ENCODE measurements around the gene B3GAT1.

The B3GAT1 gene

GRCh38 chr11:134369656-134370525 is 42.2 kb downstream of the B3GAT1 start:
- Mint-ChIP-seq H3K27me3 (no peaks in the 10 kb centered on the region), H3K27ac (no peak overlapping the region), H3K36me3 (ENCODE audit: low read depth) (peaks cover 20% of the 10 kb centered on the region), H3K4me1 (ENCODE audit: low read depth) (no peaks in the 10 kb centered on the region), H3K4me3 (no peak overlapping the region), H3K9me3 (no peaks in the 10 kb centered on the region)
- no peak for DNase-seq

GRCh38 chr11:134367781-134368180 is 44.3 kb downstream of the B3GAT1 start:
- Mint-ChIP-seq H3K36me3 (ENCODE audit: low read depth) (peaks cover 20% of the 10 kb centered on the region), H3K9me3 (no peaks in the 10 kb centered on the region), H3K27ac (no peak overlapping the region), H3K27me3 (no peaks in the 10 kb centered on the region), H3K4me1 (ENCODE audit: low read depth) (no peaks in the 10 kb centered on the region), H3K4me3 (no peak overlapping the region)
- no peak for DNase-seq

- Mint-ChIP-seq H3K36me3 (ENCODE audit: low read depth) (peaks cover 14% of the 10 kb centered on the region), H3K4me1 (ENCODE audit: low read depth) (peaks cover 8% of the 10 kb centered on the region), H3K27me3 (peaks cover 4% of the 10 kb centered on the region), H3K4me3 (no peak overlapping the region), H3K9me3 (no peaks in the 10 kb centered on the region), H3K27ac (no peak overlapping the region)
- DNase-seq: no peak
Measured at GRCh38 chr11:134366254-134366653, 45.8 kb downstream of the B3GAT1 start.

GRCh38 chr11:134365011-134365925 is 46.8 kb downstream of the B3GAT1 start:
- H3K4me1 Mint-ChIP-seq (ENCODE audit: low read depth): peaks cover 11% of the 10 kb centered on the region
- no peak overlapping the region for H3K27ac Mint-ChIP-seq
- H3K27me3 Mint-ChIP-seq: peaks cover 4% of the 10 kb centered on the region
- H3K4me3 Mint-ChIP-seq: no peak overlapping the region
- H3K36me3 Mint-ChIP-seq (ENCODE audit: low read depth): peaks cover 8% of the 10 kb centered on the region
- DNase-seq: no peak
- no peaks in the 10 kb centered on the region for H3K9me3 Mint-ChIP-seq

- Mint-ChIP-seq H3K4me3 (no peak overlapping the region), H3K27me3 (peaks cover 9% of the 10 kb centered on the region), H3K9me3 (no peaks in the 10 kb centered on the region), H3K4me1 (ENCODE audit: low read depth) (peaks cover 18% of the 10 kb centered on the region), H3K36me3 (ENCODE audit: low read depth) (peaks cover 4% of the 10 kb centered on the region), H3K27ac (no peak overlapping the region)
- DNase-seq: no peak
Measured at GRCh38 chr11:134364261-134364660, 47.8 kb downstream of the B3GAT1 start.

- peaks cover 18% of the 10 kb centered on the region for H3K4me1 Mint-ChIP-seq (ENCODE audit: low read depth)
- no peak for DNase-seq
- H3K27me3 Mint-ChIP-seq: peaks cover 9% of the 10 kb centered on the region
- no peak overlapping the region for H3K4me3 Mint-ChIP-seq
- no peak overlapping the region for H3K27ac Mint-ChIP-seq
- H3K9me3 Mint-ChIP-seq: no peaks in the 10 kb centered on the region
- no peaks in the 10 kb centered on the region for H3K36me3 Mint-ChIP-seq (ENCODE audit: low read depth)
Measured at GRCh38 chr11:134363592-134363991, 48.5 kb downstream of the B3GAT1 start.

GRCh38 chr11:134363161-134363560 is 48.9 kb downstream of the B3GAT1 start:
- no peak for DNase-seq
- H3K27me3 Mint-ChIP-seq: peaks cover 9% of the 10 kb centered on the region
- no peaks in the 10 kb centered on the region for H3K9me3 Mint-ChIP-seq
- H3K4me1 Mint-ChIP-seq (ENCODE audit: low read depth): peaks cover 18% of the 10 kb centered on the region
- H3K27ac Mint-ChIP-seq: no peak overlapping the region
- H3K4me3 Mint-ChIP-seq: no peak overlapping the region
- peaks cover under 1% of the 10 kb centered on the region for H3K36me3 Mint-ChIP-seq (ENCODE audit: low read depth)

- DNase-seq: no peak
- no peak overlapping the region for H3K27ac Mint-ChIP-seq
- peaks cover 9% of the 10 kb centered on the region for H3K27me3 Mint-ChIP-seq
- H3K9me3 Mint-ChIP-seq: no peaks in the 10 kb centered on the region
- H3K4me1 Mint-ChIP-seq (ENCODE audit: low read depth): peaks cover 18% of the 10 kb centered on the region
- H3K4me3 Mint-ChIP-seq: no peak overlapping the region
- H3K36me3 Mint-ChIP-seq (ENCODE audit: low read depth): peaks cover 6% of the 10 kb centered on the region
Measured at GRCh38 chr11:134362192-134362901, 49.7 kb downstream of the B3GAT1 start.

GRCh38 chr11:134361661-134362060 is 50.4 kb downstream of the B3GAT1 start:
- DNase-seq: no peak
- H3K9me3 Mint-ChIP-seq: no peaks in the 10 kb centered on the region
- no peak overlapping the region for H3K4me3 Mint-ChIP-seq
- H3K4me1 Mint-ChIP-seq (ENCODE audit: low read depth): peaks cover 18% of the 10 kb centered on the region
- peaks cover 9% of the 10 kb centered on the region for H3K27me3 Mint-ChIP-seq
- H3K27ac Mint-ChIP-seq: no peak overlapping the region
- peaks cover 12% of the 10 kb centered on the region for H3K36me3 Mint-ChIP-seq (ENCODE audit: low read depth)

- no peak overlapping the region for H3K27ac Mint-ChIP-seq
- no peaks in the 10 kb centered on the region for H3K9me3 Mint-ChIP-seq
- peaks cover 12% of the 10 kb centered on the region for H3K36me3 Mint-ChIP-seq (ENCODE audit: low read depth)
- H3K4me1 Mint-ChIP-seq (ENCODE audit: low read depth): peaks cover 18% of the 10 kb centered on the region
- H3K27me3 Mint-ChIP-seq: peaks cover 9% of the 10 kb centered on the region
- no peak overlapping the region for H3K4me3 Mint-ChIP-seq
- DNase-seq: peak; percentile 84
Measured at GRCh38 chr11:134360050-134360835, 51.8 kb downstream of the B3GAT1 start.

- Mint-ChIP-seq H3K27me3 (peaks cover 9% of the 10 kb centered on the region), H3K4me3 (no peak overlapping the region), H3K4me1 (ENCODE audit: low read depth) (peaks cover 18% of the 10 kb centered on the region)
Measured at GRCh38 chr11:134359646-134360045, 52.4 kb downstream of the B3GAT1 start.

GRCh38 chr11:134358856-134359490 is 53.1 kb downstream of the B3GAT1 start:
- Mint-ChIP-seq H3K4me3 (no peak overlapping the region), H3K27me3 (peaks cover 9% of the 10 kb centered on the region), H3K36me3 (ENCODE audit: low read depth) (peaks cover 13% of the 10 kb centered on the region), H3K27ac (no peak overlapping the region), H3K4me1 (ENCODE audit: low read depth) (peaks cover 18% of the 10 kb centered on the region), H3K9me3 (no peaks in the 10 kb centered on the region)
- no peak for DNase-seq

More at GRCh38 chr11:134359646-134360045, 52.4 kb downstream of the B3GAT1 start:
- no peak for DNase-seq
- no peak overlapping the region for H3K27ac Mint-ChIP-seq
- peaks cover 12% of the 10 kb centered on the region for H3K36me3 Mint-ChIP-seq (ENCODE audit: low read depth)
- H3K9me3 Mint-ChIP-seq: no peaks in the 10 kb centered on the region

- peaks cover 15% of the 10 kb centered on the region for H3K36me3 Mint-ChIP-seq (ENCODE audit: low read depth)
- H3K4me3 Mint-ChIP-seq: no peak overlapping the region
- peaks cover 9% of the 10 kb centered on the region for H3K27me3 Mint-ChIP-seq
- peaks cover 3% of the 10 kb centered on the region for H3K9me3 Mint-ChIP-seq
- no peak for DNase-seq
- H3K27ac Mint-ChIP-seq: no peak overlapping the region
- peaks cover 18% of the 10 kb centered on the region for H3K4me1 Mint-ChIP-seq (ENCODE audit: low read depth)
Measured at GRCh38 chr11:134358165-134358855, 53.7 kb downstream of the B3GAT1 start.
